Stimulated activated CD8-positive, alpha-beta memory T cell treated with anti-CD3 and anti-CD28 coated beads, Interleukin-7, amount 100 ng/mL, for 1 hour (primary cell): ENCODE data around the gene SUPT20HL2.
"Not testable (repeated sequence)": the region's sequence is repeated elsewhere in the genome, so short reads cannot be mapped to it uniquely, and the experiment has no call there.

Experiments used
- DNase-seq, 2 donors: peaks; one replicate each; pipeline ENCODE4 v3.0.0-alpha.2; 2020; ENCODE audit warnings: low read depth in 2 of 2

SUPT20HL2 gene

DNA sequence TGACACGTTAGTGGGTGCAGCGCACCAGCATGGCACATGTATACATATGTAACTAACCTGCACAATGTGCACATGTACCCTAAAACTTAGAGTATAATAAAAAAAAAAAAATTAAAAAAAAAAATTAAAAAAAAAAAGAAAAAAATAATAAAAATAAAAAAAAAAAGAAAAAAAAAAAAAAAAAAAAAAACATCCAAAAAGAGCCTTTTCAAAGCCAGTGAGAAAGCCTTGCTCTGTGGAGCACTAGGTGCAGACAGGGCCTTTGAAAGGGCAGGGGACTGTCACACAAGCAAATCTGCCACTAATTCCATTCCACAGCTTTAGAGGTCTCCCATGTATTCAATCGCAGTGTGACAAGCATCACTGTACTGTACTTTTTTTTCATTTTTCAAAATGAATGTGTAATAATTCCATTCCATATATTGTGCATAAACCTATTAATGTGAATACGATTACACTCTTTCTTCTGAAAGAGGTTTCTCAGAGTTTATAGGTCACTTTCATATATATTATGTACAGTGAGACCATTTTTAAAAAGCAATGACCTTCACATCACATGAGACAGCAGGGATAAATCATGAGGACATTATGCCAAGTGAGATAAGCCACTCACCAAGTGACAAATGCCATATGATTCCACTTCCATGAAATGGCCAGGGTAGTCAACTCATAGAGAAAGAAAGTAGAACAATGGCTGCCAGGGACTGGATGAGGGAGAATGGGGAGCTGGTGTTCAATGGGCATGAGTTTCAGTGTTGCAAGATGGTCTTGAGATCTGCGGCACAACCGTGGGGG lies 4.1 kb downstream of the SUPT20HL2 start:
- not testable (repeated sequence) for DNase-seq

DNA sequence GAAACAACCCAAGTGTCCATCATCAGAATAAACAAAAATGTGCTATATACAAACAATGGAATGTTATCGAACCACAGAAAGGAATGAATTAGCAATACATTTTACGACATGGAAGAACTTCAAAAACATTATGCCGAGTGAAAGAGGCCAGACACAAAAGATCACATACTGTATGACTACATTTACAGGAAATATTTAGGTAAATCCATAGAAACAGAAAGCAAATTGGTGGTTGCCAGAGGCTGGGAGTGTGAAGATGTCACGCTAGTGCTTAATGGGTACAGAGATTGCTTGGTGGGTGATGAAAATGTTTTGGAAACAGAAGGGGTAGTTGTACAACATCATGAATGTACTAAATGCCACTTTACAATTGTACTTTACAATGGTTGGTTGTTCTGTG lies 5.1 kb downstream of the SUPT20HL2 start:
- DNase-seq: not testable (repeated sequence)

DNA sequence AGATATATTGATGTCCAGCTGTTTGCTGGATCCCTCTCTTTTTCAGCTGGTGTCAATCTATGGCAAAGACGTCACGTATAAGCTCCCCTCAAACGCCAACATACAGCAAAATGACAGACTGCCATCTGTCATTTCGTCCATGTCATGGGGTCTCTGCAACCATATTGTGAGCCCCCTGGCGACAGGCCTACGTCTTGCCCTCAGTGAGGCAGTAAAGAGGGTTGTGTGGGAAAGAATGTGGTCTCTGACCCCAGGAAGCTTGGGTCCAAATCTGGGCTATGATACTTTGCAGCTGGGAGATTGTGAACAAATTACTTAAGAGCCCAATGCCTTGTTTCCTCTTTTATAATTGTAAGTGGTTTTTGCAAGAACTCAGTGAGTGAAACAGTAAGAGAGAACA lies 7.4 kb downstream of the SUPT20HL2 start:
- no peak for DNase-seq

DNA sequence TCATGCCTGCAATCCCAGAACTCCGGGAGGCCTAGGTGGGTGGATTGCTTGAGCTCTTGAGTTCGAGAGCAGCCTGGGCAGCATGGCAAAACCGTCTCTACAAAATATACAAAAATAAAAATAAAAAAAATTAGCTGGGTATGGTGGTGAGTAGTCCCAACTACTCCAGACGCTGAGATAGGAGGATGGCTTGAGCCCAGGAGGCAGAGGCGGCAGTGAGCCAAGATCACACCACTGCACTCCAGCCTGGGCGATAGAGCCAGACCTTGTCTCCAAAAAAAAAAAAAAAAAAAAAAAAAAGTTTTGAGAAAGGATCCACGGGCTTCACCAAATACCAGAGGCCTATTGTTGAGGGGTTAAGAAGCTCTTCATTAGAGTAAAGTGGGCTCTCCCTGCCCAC lies 8.0 kb downstream of the SUPT20HL2 start:
- no peak for DNase-seq

DNA sequence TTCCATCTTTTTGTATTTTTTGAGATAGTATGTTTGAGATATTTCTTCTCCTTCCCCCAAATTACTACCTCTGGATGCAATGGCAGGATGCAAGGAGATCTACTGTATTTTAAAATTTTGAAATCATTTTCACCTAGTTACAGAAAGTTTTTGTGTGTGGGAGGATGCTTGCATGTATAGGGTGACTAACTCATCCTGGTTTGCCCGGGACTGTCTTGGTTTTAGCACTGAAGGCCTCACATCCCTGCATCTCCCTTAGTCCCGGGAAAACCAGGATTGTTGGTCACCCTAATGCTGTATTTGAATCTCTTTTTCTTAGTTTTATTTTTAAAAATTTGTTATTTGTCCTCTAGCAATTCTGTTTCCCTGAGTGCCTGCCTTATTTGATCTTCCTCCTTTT lies 12.1 kb downstream of the SUPT20HL2 start:
- no peak for DNase-seq

DNA sequence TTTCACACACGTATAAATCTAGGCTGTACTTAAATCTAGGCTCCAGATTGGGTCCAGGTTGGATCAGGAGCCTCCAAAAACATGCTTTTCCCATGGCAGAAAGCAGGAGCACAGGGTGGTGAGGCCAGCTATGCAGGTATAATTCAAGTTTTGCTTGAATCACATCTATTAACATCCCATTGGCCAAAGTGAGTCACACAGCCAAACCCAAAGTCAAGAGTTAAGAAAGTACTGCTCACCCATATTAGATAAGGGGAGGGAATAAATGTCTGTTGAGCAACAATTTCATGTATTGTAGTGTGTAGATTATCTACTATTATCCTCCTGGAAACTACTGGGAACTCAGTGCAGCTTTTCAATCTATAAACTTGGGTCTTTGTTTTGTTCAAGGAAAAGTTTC lies 12.8 kb downstream of the SUPT20HL2 start:
- DNase-seq: no peak

DNA sequence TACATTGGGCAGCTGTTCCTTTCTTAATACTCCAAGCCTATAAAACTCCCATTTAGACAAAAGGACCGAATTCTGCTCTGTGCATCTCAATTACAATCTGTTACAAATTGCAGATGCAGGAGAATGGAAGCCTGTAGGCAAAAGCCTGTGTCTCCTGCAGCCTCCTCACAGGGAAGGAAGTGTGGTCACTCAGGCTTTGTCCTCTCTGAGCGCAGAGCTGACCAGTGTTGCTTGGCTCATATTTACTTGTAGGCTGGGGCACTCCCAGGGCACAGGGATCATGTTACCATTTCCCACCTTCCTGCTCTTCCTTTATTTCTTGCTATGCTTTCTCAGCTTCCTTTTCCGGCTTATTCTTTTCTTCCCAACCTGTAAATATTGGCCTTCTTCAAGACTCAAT lies 15.7 kb downstream of the SUPT20HL2 start:
- DNase-seq: no peak

DNA sequence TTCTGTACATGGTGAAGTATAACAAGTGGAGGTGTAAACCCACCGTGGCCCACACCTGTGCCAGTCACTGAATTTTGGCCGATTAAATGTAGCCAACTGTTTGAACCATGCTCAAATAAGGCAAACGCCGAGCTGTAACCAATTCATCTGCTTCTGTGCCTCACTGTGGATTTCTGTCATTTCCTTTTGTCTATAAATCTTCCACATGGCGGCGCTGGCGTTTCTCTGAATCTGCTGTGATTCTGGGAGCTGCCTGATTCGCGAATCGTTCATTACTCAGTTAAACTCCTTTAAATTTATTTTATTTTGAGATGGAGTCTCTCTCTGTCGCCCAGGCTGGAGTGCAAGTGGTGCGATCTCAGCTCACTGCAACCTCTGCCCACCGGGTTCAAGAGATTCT lies 19.2 kb downstream of the SUPT20HL2 start:
- DNase-seq: no peak

DNA sequence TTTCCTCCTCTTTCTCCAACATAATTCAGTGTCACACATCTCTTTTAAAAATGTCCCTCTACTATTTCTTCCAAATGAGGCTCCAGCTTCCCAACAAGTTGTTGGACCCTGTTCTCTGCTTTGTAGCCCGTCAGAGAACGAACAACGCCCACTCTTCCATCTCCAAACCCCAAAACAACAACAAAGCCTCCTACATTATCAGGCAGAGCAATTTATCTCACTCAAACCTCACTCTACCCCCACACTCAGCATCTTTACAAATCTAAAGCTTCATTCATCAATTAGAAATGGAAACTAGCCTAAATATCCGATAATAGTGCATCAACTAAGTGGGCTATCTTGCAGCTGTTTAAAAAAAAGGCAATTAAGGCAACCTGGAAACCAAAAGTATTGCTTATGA lies 20.5 kb downstream of the SUPT20HL2 start:
- DNase-seq: no peak

DNA sequence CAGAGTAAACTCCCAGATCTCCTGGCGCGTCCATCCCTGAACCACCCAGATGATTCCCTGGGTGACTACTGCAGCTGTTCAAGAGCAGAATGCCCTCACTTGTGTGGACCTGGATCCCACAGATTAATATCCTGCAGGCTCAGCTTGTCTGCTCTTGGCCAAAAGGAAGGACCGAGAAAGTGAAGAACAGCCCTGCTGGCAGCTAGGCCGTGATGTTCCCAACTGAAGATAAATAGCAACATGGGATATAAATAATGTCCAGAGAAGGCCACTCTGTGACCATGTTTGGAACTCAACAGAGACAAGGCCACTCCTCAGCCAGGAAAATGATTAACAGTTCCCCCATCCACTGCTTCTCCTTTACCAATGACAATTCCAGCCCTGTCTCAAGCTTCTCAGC lies 21.5 kb downstream of the SUPT20HL2 start:
- DNase-seq: no peak

DNA sequence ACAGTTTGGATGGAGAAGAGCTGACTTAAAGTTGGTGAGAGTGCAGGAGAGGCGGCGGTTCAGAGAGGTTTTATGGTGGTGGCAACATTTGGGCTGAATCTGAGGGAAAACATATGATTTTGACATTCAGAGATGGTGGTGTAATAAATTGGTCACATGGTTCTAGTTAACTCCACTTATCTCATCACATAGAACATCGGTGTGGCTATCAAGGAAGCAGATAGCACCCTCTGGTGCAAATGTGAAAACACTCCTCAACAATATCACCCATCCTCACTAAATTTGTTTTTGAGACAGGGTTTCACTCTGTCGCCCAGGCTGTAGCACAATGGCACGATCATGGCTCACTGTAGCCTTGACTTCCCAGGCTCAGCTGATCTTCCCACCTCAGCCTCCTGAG lies 28.8 kb downstream of the SUPT20HL2 start:
- no peak for DNase-seq

DNA sequence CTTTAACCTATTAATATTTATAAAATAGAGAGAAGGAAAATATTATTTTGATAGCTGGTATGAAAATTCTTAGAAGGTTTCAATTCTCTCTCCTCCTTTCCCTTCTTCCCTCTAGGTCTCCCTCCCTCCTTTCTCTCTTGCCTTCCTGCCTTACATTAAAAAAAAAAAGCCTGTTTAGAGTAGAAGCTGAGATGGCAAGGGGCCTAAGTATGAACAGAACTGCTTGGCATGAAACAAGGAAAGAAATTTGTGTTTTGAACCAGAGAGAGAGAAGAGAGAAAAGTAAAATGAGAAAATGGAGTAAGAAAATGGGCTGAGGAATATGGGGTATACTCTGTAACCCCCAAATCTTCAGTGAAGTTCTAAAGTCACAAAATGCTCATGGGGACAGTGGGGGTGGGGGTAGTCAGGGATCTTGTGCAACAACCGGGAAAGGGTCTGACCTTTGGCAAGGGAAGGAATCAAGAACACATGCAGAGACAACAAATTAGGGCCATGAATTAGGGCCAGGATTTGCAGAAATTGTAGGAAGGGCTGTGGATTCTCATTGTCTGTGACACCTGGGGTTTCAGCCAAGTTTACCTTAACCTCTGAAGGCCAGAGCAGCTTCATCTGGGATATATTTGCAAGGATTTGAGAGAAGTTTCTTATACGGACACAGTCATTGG lies 30.6 kb downstream of the SUPT20HL2 start:
- no peak for DNase-seq

DNA sequence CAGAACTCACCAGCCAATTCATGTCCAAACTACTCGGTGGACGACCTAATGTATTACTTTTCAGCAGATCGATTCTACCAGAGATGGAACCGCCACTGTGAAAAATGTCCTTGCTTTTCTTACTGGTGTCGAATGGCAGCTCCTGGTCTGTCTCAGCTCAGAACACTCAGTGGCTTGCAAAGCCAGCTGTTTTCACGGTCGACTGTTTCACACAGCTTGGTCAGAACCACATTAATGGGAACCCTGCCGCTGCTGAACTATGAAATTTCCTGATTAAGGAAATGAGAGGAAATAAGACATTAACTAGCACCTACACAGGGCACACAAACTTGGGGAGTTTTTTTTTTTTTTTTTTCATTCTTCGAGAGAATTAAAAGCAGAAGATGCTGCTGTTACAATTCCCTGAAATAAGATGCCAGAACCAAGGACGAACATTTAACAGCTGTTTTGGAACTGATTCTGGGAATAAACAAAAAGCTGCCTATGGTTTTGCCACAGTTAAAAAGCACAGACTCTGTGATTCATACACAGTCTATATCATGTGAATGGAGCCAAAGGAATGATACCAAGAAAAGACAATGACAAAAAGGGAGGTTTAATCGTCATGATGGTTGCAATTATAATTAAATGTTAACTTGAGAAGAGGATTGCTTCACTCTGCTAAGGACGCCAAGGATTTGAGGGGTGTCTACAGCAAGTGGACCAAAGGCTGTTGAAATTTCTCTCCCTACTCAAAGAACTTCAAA lies 31.3 kb downstream of the SUPT20HL2 start:
- DNase-seq: no peak

DNA sequence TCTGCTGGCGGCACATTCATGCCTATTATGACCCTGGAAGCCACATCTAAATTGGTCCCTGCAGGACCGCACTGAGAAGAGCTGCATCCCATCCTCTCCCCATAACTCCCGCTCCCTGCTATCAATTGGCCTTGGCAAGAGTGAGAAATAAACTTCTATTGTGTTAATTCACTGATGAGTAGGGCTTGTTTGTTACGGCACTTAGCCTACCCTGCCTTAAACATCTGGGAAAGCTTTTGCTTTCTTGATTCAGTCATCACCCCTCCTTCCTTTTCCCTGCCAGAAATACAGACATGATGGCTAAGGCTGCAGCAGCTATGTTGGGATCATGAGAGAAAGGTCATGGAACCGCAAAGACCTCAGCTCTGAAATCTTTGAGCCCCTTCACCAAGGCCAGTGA lies 36.5 kb downstream of the SUPT20HL2 start:
- DNase-seq: no peak

DNA sequence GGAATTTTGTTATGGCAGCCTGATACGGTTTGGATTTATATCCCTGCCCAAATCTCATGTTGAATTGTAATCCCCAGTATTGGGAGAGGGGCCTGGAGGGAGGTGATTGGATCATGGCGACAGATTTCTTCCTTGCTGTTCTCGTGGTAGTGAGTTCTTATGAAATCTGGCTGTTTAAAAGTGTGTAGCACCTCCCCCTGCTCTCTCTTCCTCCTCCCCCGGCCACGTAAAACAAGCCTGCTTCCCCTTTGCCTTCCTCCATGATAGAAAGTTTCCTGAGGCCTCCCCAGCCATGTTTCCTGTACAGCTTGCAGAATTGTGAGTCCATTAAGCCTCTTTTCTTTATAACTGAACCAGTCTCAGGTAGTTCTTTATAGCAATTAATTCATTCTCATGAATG lies 37.9 kb downstream of the SUPT20HL2 start:
- DNase-seq: no peak

DNA sequence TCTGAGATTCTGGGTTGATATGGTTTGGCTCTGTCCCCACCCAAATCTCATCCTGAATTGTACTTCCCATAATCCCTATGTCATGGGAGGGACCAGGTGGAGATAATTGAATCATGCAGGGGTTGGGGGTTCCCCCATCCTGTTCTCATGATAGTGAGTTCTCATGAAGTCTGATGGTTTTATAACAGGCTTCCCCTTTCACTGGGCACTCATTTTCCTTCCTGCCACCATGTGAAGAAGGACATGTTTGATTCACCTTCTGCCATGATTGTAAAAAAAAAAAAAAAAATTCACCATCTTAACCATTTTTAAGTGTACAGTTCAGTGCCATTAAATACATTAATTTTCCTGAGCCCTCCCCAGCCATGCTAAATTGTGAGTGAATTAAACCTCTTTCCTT lies 42.6 kb downstream of the SUPT20HL2 start:
- DNase-seq: no peak

DNA sequence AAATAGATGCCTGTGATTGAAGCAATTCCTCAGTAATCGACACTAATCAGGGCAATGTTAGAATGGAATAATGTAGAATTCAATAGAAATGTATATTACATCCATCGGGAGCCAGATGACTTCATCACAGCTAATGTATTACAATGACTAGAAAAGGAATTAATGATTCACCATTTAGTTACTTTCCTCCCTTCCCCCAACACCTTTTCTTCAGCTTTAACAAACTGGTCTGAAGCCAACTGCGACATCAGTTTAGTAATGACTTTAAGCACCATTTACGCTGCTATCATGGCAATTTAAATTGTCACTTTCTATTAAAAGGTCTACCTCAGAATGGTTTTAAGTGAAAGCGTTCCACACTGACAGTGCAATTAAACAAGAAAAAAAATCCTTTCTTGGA lies 45.1 kb downstream of the SUPT20HL2 start:
- no peak for DNase-seq

DNA sequence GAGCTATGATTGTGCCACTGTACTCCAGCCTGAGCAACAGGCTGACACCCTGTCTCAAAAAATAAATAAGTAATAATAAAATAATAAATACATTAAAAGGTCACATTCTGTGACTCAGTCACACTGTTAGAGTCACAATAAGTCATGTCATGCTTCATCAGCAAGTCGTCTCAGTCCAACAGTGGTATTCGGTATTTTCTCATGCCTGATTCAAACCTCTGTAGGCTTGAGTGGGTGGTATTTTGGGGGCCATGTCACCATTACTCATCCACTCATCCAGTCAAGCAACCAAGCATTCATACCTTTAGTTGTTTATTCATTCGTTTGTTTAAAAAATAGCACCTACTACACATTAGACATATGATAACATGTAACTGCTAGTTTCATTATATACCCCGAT lies 46.9 kb downstream of the SUPT20HL2 start:
- DNase-seq: no peak

DNA sequence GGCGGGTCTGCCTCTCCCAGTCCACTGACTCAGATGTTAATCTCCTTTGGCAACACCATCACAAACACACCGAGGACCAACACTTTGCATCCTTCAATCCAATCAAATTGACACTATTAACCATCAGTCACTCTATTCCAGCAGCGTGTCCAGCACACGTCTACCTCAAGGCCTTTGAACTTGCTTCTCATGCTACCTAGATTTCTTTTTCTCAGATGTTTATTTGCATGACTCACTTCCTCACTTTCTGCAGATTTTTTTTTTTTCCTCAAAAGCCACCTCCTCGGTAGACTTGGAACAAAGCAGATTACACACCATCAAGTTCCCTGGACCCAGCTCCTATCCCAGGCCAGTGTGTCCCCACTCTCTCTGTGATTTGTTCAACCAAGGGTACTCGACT lies 49.5 kb downstream of the SUPT20HL2 start:
- no peak for DNase-seq

DNA sequence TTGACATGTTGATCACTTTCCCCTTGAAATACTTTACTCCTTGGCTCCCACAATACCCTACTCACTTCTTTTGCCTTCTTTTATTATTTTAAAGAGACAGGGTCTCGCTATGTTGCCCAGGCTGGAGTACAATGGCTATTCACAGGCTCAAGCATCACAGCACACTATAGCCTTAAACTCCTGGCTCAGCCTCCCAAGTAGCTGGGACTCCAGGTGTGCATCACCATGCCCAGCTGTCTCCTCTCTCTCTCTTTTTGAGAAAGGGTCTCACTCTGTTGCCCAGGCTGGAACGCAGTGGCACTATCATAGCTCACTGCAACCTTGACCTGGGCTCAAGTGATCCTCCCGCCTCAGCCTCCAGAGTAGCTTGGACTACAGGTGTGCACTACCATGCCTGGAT lies 51.6 kb downstream of the SUPT20HL2 start:
- no peak for DNase-seq
